Esophagus mucosa (tissue), 1 donor: ENCODE data around the gene OR2T10. TPM values are rescaled to one million over a fixed set of nuclear protein-coding genes. Genes with fewer than 3 reads are reported as not detected.
"Not testable (repeated sequence)": the region's sequence is repeated elsewhere in the genome, so short reads cannot be mapped to it uniquely, and the experiment has no call there.

Experiments
- ATAC-seq: fragments of 200-7000 bp; cut with Tn5 transposase; one replicate; pipeline ENCODE4 v1.9.1; 2020
- total RNA-seq: library from RNA; stranded (reverse); gene quantifications from one replicate; pipeline ENCODE4 v1.2.4, GENCODE V29; 2023
- donor health status: DM: yes; HTN: yes; CAD: no.

The OR2T10 gene
- total RNA-seq, 1 donor from 2014 or later: not detected

DNA sequence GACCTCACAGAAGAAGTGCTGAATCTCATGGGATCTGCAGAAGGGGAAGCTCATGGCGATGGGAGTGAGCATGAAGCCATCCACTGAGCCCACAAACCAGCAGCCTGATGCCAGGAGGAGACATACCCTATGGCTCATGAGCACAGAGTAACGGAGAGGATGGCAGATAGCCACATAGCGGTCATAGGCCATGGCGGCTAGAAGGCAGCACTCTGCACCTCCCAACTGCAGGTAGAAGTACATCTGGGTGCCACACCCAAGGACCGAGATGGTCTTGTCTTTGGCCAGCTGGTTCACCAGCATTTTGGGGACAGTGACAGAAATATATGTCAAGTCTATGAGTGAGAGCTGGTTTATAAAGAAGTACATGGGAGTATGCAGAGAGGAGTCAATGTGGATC, 4.3 kb downstream of the OR2T10 start:
- ATAC-seq: no peak

DNA sequence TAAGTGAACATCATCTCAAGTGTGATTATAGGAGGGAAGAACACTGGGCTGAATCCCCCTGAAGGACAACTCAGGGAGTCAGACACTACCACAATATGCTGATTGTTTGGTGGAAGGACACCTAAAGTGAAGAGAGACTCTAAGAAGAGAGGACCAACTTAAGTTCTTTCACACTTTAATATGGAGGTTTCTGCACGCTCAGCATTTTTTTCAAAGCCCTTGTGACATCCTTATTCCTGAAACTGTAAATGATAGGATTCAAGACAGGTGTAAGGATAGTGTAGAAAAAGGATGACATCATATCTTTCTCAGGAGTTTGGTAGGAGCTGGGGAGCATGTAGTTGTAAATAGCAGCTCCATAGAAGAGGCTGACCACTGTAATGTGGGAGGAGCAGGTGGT, 4.8 kb downstream of the OR2T10 start:
- no peak for ATAC-seq

DNA sequence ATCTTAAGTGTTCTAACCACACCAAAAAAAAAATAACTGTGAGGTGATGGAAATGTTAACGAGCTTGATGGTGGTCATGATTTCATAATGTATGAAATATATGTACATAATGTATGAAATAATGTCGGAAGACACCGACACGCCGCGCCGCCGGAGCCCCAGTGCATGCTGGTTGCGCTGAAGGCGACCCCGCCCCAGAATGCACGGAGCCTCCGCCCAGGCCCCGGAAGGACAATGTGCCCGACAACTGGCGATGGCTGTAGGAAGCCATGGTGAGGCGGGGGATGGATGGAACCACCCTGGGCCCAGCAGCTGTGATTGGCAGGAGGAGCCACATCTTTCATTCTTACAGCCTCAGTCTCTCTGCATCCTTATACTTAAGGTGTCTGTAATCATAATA, 7.4 kb downstream of the OR2T10 start:
- no peak for ATAC-seq

DNA sequence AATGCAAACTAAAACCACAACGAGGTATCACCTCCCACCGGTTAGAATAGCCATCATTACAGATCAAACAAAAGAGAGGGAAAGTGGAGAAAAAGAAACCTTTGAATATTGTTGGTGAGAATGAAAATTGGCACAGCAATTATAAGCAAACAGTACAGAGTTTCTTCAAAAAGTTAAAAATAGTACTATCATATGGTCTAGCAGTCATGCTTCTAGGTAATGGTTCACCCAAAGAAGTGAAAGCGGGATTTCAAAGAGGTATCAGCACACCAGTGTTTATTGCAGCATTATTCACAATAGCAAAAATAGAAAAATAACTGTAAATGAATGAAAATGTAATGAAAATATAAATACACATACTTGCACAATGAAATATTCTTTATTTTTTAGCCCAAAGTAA, 8.2 kb downstream of the OR2T10 start:
- ATAC-seq: no peak

DNA sequence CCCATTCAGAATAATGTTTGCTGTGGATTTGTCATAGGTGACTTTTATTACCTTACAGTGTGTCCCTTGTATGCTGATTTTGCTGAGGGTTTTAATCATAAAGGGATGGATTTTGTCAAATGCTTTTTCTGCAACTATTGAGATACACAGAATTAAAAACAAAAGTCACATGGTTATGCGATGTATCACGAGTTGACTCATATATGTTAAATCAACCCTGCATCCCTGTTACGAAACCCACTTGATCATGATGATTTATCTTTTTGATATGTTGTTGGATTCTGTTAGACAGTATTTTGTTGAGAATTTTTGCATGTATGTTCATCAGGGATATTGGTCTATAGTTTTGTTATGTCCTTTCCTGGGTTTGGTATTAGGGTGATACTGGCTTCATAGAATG, 12.2 kb downstream of the OR2T10 start:
- no peak for ATAC-seq

DNA sequence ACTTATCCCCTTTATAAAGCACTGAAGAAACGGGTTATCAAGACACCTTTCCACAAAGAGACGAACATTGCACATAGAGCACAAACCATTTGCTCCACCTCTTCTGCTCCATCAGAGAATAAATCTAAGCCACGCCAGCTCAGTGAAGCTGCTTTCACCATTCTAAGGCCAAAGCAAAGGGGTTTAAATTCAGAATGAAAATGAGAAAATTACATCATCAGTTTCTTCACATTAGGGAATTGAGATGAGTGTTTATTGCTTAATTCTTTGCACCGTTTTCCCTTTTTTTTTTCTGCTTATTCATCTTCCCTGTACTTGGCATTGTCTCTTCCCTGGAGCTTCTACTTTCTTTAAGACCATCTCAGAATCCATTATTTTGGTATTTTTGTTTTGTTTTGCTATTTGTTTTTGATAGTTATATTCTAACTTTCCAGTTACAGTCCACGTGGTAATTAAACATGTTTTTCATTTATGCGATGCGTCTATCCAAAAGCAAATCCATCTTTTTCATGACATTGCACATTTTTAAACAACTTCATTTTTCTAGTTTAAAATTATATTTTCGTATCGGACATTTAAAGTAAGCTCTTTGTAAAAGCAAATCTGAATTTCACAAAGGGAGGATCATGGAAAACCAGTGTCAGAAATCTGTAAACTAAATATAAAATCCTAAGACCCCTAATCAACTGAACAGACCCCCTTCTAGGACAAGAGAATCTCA, 21.1 kb downstream of the OR2T10 start:
- ATAC-seq: no peak

DNA sequence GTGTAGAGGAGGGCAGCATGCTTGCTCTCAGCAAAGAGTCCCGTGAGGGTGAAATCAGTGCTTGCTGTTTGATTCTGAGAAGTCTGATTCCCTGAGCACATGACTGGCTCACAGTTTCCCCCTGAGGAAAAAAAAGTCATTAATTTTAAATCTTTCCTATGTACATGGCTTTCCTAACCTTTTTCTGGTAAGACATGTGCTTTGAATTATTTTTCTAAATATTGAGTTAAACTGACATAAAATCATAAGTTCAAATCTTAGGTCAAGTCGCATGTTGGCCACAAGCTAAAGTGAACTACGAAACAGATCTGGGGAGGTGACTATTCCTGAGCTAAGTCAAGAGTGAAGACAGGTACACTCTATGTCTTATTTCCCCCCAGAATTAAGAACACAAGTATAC, 22.8 kb downstream of the OR2T10 start, which contains the start of gene OR2T34:
TSS of gene OR2T34 (minus strand) at position 101 of the 400 bp plus-strand sequence. CDS start at position 101, 0 bp downstream.
- not testable (repeated sequence) for ATAC-seq

DNA sequence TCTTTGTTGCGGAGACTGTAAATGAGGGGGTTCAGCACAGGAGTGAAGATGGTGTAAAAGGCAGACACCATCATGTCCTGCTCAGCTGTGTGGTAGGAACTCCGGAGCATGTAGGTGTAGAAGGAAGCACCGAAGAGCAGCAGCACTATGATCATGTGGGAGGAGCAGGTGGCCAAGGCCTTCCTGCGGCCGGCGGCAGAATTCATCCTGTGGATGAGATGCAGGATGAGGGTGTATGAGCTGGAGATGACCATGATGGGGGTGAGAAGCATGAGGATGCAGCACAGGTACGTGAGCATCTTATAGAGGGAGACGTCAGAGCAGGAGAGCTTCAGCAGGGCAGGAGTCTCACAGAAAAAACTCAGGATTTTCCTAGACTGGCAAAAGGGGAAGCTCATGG, 23.6 kb downstream of the OR2T10 start:
- ATAC-seq: not testable (repeated sequence)

DNA sequence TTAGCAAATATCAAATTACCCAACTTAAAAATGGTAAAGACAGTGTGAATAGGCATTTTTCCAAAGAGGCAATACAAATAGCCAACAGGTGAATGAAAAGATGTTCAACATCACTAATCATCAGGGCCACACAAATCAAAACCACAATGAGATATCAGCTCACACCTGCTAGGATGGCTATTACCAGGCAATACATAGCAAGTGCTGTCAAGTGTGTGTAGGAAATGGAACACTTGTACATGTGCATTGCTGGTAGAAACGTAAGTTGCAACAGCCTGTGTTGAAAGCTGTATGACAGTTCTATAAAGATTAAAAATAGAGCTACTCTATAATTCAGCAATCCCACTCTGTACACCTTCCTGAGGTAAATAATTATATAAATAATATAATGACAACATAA, 25.5 kb downstream of the OR2T10 start:
- ATAC-seq: not testable (repeated sequence)

DNA sequence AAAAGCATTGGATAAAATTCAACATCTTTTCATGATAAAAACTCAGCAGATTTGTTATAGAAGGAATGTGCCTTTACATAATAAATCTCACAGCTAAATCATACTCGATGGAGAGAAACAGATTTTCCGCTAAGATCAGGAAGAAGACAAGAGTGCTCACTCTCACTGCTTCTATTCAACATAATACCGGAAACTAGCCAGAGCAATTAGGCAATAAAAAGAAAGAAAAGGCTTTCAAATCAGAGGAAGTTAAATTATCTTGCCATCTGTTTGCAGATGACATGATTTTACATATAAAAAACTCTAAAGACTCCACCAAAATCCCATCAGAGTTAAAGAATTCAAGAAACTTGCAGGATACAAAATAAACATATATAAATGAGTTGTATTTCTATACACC, 26.7 kb downstream of the OR2T10 start:
- not testable (repeated sequence) for ATAC-seq

DNA sequence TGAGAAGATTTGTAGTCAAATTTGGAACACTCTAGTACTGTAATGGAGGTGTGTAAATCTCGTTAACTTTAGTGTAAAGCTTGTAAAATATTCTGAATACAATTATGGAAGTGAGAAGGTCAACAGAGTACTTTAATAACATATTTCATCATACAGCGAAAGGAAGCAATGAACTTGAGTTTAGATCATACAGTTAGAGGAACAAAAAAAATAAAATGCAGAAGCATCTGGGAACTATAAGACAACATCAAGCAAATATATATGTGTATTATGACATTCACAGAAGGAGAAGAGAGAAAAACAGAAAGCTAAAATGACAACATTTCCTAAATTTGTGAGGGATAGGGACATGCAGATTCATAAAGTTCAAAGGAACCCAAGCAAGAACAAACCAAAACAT, 28.5 kb downstream of the OR2T10 start:
- not testable (repeated sequence) for ATAC-seq

DNA sequence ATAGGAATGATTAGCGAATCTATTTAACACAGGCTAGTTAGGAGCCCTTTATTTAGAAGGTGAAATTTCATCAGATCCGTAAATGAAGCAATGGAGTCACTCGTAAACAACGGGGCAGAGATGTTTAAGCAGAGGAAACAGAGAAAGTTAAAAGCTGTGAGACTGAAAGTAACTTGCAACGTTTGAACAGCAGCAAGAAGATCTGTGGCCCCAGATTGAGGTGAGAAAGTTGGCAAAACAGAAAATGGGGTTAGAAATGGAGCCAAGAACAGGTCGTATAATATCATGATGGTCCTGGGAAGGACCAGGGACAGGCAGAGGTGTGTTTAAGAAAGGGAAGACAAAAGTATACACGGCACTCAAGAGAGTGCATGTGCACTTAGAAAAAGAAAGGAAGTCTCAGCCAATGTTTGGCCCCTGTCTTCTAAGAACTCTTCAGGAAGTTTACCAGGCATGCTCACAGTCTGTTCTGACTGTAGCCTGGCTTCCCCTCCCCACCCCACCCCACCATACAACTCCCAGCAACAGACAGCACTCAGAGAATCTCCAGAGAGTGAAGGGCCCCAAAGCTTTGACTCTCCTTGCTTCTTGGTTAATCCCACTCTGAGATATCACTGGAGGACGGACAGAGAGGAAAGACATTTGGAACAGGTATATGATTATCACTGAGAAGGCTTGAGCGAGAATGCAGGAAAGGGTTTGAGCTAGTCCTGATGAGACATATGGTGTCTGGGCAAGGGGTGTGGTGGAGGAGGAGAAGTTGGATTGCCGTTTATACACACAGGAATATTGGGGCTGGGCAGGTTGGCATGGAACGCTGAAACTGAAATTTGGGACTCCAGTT, 31.7 kb downstream of the OR2T10 start:
- ATAC-seq: not testable (repeated sequence)

DNA sequence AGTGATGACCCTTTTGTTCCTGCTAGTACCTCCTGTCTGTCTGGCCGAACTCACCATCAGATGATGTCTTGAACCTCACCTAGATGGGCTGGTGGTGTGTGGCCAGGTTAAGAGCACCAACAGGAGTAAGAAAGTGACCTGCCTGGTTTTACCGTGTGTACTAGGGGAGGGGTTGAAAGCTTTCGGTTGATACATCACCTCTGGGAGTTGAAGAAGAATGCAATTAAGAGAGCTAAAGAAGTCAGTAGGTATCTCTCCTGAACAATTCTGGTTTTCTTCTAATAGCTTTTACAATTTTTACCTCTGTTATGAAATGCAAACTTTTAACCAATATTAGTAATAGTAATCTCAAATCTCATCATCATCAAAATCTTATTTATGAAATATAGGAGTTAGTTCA, 34.8 kb downstream of the OR2T10 start, which contains the start of gene OR2T29:
TSS of gene OR2T29 (minus strand) at position 101 of the 400 bp plus-strand sequence. CDS start 3,281 bp downstream, outside the sequence.
- ATAC-seq: not testable (repeated sequence)

DNA sequence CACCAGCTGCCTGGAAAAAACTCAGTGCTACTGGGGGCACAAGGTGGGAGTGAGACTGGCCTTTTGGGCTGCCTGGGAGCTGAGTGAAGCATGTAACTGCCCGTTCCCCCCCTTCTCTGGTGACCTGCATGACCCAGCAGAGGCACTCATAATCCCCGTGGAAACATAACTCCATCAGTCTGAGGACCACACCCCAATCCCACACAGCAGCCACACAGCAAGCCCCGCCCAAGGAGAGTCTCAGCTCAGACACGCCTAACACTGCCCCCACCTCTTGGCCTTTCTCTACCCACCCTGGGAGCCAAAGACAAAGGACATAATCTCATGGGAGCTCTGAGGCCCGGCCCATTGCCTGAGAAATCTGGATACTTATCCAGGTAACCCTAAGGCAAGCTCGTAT, 46.5 kb downstream of the OR2T10 start:
- ATAC-seq: not testable (repeated sequence)

DNA sequence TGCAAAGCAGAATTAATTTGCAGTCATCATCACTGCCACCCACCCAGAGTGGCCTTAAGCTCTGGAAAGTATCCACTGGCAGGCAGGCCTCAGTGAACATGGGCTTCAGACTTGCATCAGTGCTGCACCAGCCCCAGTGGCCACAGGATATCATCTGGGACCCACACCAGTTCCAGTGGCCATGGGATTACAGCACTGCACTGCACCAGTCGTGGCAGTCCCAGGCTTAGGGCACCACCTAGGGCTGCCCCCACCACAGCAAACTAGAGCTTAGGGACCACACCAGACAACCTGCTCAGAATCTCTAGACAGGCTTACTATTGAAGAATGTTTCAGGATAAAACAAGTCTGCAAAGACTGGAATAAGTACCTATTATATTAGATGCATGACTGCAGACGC, 50.1 kb downstream of the OR2T10 start:
- not testable (repeated sequence) for ATAC-seq

Other genes starting within 250 kb of the OR2T10 start
- gene OR14C36, start 248.9 kb downstream of the OR2T10 start, total RNA-seq: not detected
- not detected for gene OR2T4, start 236.0 kb downstream of the OR2T10 start, total RNA-seq
- not detected for gene OR2T6, start 222.0 kb downstream of the OR2T10 start, total RNA-seq
- gene OR2T1, start 194.7 kb downstream of the OR2T10 start, total RNA-seq: not detected
- gene OR2T2, start 152.1 kb downstream of the OR2T10 start, total RNA-seq: not detected
- gene OR2T3, start 124.3 kb downstream of the OR2T10 start, total RNA-seq: not detected
- not detected for gene OR2T5, start 109.1 kb downstream of the OR2T10 start, total RNA-seq
- not detected for gene OR2G6, start 89.6 kb downstream of the OR2T10 start, total RNA-seq
- not detected for gene OR2T29, start 34.9 kb downstream of the OR2T10 start, total RNA-seq
- gene OR2T34, start 22.9 kb downstream of the OR2T10 start, total RNA-seq: not detected
- gene OR2T11, start 37.4 kb upstream of the OR2T10 start, total RNA-seq: not detected
- gene OR2T35, start 47.6 kb upstream of the OR2T10 start, total RNA-seq: not detected
- gene OR2T27, start 57.8 kb upstream of the OR2T10 start, total RNA-seq: not detected
- gene OR14I1, start 105.1 kb upstream of the OR2T10 start, total RNA-seq: not detected
- gene LYPD8, start 158.1 kb upstream of the OR2T10 start, total RNA-seq: not detected
- gene SH3BP5L, start 228.2 kb upstream of the OR2T10 start, total RNA-seq: 17.1 TPM
- gene ZNF672, start 240.5 kb upstream of the OR2T10 start, total RNA-seq: 16.8 TPM